Occipital lobe (tissue), 3 donors: ENCODE measurements around the gene AMIGO3. TPM values are rescaled to one million over a fixed set of nuclear protein-coding genes. Genes with fewer than 3 reads are reported as not detected.

ENCODE experiments used
- DNase-seq: peaks from one replicate; lab custom pipeline; 2025; lab: John Stamatoyannopoulos, UW
- small RNA-seq: library from RNA; depleted of rRNA; stranded (forward); fragments of <200 nt; gene quantifications from one replicate; pipeline ENCODE3, GENCODE V24; 2014
- total RNA-seq: library from RNA; depleted of rRNA; stranded (reverse); fragments of >200 nt; gene quantifications from one replicate; pipeline ENCODE4 v1.2.3, GENCODE V29; 2014

The AMIGO3 gene
- total RNA-seq, 1 donor from 2014 or later, result 0.78 TPM

DNA sequence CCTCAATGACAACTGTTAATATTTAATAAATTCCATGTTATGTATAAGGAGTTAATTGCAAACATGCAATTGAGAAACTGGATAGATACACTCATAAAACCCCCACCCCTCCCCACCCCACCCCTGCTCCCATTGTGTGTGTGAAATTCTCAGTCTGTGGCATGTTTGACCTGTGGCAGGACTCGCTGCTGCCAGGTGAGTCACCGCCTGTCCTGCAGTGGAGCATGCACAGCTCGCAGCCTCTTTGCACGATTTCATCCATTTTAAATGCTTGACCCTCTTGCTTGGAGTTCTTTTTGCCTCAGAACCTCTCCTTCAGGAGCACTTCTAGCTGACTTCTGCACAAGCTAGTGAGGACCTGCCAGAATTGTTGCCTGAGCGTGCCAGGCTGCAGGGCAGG, 50.6 kb downstream of the AMIGO3 start:
- DNase-seq, result no peak

DNA sequence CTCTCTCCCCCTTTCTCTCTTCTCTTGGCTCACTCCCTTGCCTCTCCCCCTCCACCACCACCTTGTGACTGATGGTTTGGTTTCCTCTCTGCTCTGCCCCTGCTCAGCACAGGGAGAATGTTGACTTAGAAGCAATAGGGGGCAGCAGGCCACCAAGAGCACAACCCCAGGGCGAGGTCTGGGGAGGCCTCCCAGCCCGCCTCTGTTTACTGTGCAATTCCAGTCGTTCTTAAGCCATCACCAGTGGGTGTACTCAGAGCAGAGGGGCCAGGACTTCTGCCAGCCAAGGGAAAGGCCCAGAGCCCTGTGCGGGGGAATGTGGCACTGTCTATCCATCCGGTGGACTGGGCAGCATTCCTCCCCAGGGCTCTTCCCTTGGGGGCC, 51.1 kb downstream of the AMIGO3 start:
- no peak for DNase-seq

DNA sequence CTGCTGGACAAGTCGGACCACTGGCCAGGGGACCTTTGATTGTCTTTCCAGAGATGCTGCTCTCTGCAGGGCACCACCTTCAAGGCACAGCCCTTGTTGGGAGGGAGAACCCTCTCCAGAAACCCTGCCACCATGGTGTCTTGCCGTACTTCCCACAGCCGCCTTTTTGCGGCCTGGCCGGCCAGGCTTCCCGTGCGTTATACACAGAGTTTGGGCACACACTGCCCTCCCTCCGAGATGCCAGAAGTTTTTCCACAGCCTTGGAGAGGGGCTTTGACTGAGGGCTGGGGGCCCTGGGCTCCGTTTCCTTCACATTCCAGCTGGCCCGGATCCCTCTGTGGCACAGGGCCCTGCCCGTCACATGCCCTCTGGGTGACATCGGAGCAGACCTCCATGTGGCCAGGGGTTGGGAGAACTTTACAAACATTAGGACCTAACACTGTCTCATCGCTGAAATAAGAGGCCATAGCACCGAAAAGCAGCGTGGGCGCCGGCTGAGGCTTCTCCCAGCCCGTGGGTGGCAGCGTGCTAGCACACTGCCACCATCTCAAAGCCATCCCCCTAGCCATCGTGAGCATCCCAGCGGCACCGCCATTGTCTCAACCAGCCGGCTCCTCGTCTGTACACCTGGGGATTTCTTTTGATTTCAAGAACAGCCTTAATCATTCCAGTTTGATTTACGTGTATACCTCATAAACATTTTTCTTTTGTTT, 51.6 kb downstream of the AMIGO3 start:
- DNase-seq, result peak; percentile 21

Small RNA genes within 50 kb of the gene (small RNA-seq; reads per million reads assigned to genes)
- gene AMIGO3 (not detected), gene COX6CP14 (not detected)

Other genes with a start within 250 kb of the AMIGO3 start
- 21.2 TPM for gene DAG1, start 249.4 kb downstream of the AMIGO3 start, total RNA-seq
- gene BSN, start 165.2 kb downstream of the AMIGO3 start, total RNA-seq, result 7.3 TPM
- 65.4 TPM for gene APEH, start 45.3 kb downstream of the AMIGO3 start, total RNA-seq
- gene MST1, start 30.2 kb downstream of the AMIGO3 start, total RNA-seq, result 7.5 TPM
- gene RNF123, start 30.1 kb downstream of the AMIGO3 start, total RNA-seq, result 23.2 TPM
- 10.6 TPM for gene GMPPB, start 4.3 kb upstream of the AMIGO3 start, total RNA-seq
- 70.3 TPM for gene IP6K1, start 66.9 kb upstream of the AMIGO3 start, total RNA-seq
- gene CDHR4, start 80.2 kb upstream of the AMIGO3 start, total RNA-seq, result not detected
- 12.3 TPM for gene INKA1, start 83.6 kb upstream of the AMIGO3 start, total RNA-seq
- 3.4 TPM for gene UBA7, start 94.3 kb upstream of the AMIGO3 start, total RNA-seq
- gene TRAIP, start 136.9 kb upstream of the AMIGO3 start, total RNA-seq, result 2.2 TPM
- 188 TPM for gene CAMKV, start 150.2 kb upstream of the AMIGO3 start, total RNA-seq
- gene MST1R, start 184.2 kb upstream of the AMIGO3 start, total RNA-seq, result 0.31 TPM
- gene MON1A, start 210.1 kb upstream of the AMIGO3 start, total RNA-seq, result 16.8 TPM
- gene RBM6, start 220.5 kb upstream of the AMIGO3 start, total RNA-seq, result 83.3 TPM